HG02973 (cell line): ENCODE results near the gene PIRT.

Experiments
- ATAC-seq: cut with Tn5 transposase; IDR thresholded peaks from one replicate; pipeline ENCODE4 v1.9.1; 2021; ENCODE audit warnings: moderate library complexity; ENCODE audit not compliant: unreplicated experiment

Gene PIRT

DNA sequence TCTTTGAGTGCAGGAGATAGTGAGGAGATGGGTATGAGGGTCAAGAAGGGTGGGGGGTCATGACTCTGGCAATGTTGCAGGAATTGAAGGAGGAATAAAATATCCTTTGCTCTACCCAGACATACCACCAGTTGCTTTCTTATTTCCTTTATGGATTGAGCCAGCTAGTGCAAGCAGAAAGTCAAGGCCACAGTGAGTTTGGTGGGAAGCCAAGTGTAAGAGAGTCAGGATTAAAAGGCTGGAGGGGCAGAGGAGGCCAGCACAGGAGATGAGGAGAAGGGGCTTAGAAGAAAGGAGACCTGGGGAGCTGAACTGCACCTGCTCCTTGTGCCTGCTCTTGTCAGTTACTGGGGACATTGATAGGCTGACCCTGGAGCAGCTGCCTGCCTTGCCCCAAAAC is 16.1 kb downstream of the PIRT start:
- ATAC-seq = no peak

DNA sequence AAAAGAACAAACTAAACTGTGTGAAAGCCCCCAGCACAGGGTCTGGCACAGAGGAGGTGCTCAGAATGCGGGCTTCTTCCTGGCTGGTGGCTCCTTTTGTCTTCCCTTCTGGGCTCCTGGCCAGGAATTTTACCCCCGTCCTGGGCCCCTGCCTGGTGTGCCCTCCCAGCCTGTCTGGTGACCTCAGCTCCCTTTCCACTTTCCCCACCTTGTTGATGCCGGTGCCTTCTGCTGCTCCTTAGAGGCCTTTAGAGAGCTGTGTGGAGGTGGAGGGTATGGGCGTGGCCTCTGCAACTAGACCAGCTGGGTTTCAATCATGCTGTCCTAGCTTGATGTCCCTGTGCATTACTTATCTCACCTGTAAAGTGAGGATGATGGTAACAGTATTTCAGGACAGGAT is 16.8 kb downstream of the PIRT start:
- no peak for ATAC-seq

DNA sequence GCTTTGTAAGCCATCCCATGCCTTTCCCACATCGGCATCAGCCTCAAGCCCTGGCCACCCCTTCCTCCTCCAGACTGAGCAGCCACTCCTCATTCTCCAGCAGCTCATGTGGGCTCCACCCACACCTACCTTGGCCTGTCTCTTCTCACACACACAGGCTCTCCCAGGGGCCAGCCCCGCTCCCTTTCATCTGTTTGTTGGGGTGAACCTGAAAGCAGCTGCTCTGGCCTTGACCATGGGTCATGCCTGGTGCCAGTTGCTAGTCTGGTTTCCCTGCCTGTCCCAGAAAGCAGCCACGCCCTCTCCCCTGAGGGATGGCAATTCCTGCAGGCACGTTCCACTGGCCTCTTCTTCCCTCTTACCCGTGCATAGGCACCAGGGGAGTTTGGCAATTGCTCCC is 22.6 kb downstream of the PIRT start:
- no peak for ATAC-seq

DNA sequence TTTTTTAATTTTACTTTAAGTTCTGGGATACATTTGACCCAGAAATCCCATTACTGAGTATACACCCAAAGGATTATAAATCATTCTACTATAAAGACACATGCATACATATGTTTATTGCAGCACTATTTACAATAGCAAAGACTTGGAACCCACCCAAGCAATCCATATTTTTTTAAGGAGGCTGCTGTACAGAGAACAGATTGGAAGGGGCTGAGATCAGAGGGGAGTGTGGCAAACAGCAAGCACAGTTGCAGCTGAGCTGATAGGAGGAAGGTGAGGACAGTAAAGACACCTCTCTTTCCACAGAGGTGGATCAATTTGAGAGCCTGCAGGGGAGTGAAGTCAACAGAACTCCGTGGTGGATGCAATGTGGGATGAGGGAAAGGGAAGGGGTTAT is 23.8 kb downstream of the PIRT start:
- no peak for ATAC-seq

GRCh38 chr17:10812674-10813073 is 25.2 kb downstream of the PIRT start:
- ATAC-seq = no peak

DNA sequence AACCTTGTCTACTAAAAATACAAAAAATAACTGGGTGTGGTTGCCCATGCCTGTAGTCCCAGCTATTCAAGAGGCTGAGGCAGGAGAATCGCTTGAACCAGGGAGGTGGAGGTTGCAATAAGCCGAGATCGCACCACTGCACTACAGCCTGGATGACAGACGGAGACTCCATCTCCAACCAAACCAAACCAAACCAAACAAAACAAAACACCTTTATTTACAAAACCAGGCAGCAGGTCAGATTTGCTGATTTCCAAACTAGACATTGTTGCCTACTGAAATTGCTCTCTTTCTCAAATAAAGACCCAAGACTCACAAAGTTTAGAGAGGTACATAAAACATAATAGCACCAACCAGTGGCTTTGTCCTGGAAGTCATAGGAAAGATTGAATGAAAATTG is 28.3 kb downstream of the PIRT start:
- no peak for ATAC-seq

DNA sequence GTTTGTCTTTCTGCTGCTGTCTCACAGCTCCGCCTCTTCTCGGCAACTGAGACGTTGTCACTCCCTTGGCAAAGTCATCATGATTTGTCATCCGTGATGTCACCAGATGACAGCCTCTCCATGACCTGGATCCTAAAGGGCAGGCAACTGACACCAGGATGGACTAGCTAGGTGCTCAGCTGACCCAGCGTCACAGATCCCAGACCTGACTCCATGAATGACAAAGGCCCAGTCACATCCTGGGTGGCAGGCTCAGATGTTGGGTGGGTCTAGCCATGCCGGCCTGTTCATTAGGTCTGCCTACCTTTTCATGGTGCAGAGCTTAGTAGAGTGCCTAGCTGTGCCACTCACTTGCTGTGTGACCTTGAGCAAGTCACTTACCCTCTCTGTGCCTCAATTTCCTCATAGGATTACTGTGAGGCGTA is 30.2 kb downstream of the PIRT start:
- ATAC-seq = no peak

DNA sequence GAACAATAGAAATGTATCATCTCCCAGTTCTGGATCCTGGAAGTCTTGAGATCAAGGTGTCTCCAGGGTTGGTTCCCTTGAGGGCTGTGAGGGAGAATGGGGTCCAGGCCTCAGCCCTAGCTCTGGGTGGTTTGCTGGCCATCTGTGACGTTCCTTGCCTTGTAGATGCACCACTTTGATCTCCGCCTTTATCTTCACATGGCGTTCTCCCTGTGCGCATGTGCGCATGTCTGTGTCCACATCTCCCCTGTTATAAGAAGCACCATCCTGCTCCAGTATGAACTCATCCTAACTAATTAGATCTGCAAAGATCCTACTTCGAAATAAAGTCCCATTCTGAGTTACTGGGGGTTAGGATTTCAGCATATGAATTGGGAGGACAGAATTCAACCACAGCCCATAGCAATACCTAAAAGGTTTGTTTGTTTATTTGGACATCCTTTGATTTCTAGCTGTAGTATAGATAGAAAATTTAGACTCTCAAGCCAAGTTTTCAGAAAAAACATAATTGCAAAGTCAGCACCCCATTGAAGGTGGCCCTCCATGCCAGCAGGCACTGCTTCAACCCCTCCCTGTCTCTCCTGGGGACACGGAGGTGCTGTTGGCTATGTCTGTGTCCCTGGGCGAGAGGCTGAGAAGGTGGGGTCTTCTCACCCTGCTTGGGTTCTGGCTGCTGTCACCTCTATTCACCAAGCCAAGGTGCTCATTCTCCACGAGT is 31.2 kb downstream of the PIRT start:
- no peak for ATAC-seq

GRCh38 chr17:10805911-10806310 is 32.0 kb downstream of the PIRT start:
- ATAC-seq = no peak

DNA sequence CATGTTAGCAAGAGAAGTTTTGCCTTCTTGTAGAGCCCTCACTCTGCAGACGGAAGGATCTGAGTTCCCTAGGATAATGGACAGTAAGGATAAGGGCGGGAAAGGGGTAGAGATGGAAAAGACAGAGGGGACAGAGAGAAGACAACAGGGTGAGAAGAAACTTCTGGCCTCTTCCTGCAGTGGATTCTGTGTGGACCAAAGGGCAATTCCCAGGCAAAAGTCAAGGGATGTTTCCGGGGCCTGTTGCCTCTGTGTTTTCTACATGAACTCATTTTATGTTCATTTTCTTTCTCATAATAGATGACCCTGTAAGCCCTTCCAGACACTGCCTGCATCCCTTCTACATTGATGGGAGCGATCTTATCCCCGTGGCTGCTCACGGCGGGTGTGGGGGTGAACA is 33.3 kb downstream of the PIRT start:
- no peak for ATAC-seq

DNA sequence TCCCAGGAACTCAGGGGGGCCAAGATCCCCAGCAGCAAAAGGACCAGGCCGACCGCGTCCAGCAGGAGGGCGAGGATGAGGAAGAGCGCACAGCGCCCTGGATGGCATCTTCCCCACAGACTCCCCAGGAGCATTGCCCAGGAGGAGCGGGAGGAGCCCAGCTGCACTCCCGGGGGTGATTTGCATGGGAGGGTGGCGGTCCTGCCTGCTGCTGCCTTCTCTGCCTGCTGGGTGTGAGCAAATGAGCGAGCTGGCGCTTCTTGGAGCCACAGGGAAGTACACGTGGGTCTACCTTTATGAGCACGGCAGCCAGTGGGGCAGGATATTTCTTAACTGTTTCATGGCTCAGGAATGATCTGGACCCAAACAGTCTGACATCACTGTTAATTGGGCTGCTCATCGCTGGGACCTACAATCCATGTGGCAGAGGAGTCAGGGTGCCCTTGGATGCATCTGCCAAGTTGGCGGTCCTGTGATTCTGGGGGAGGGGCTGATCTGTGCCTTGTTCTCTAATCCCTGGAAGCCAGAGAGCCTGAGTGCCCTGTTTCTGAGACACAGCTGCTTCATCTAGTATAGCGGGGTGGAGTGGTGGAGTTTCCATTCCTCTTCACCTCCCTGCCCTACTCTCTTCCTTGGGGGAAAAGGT is 33.9 kb downstream of the PIRT start, which contains the start of gene TMEM238L:
Gene TMEM238L (minus strand): TSS at position 270 of the 646 bp plus-strand sequence. CDS start 136 bp downstream, at position 134.
- no peak for ATAC-seq

- no peak for ATAC-seq
These were observed 34.5 kb downstream of the PIRT start for GRCh38 chr17:10803350-10803749.

DNA sequence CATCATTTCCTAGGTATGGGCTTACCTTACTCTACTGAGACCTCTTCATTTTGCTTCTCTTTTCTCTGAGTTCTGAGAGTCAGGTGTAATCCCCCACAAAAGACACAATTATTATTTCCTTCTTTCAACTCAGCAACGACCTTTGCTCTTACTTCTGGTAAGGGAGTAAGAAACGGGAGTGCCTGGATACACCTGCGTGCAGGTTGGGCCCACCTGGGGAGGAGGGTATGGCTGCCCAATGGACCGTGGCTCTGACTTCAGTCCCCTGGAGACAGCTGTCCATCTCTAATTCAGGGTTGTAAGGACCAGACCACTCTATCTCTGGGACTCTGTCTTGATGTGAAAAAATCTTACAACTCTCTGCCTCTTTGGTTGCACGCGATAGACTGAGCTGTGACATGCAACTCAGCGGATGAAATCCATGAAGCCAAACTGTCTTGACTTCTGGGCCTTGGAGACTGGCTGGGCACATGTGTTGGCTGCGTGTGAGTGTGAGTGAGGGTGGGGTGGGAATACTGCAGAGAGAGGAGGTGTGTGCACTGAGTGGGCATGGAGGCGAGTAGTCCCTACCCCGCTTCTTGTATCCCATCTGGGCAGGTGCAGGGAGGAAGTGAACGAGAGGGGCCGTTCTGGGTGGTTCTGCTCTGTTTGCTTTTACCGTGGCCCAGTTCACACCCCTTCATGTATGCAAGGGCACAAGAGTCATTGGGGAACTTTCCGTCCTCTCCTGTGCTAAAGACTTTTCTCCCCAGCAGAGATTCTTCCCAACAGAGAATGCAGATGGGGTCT is 35.2 kb downstream of the PIRT start:
- ATAC-seq = no peak

- no peak for ATAC-seq
These were observed 38.5 kb downstream of the PIRT start for GRCh38 chr17:10799407-10799806.

DNA sequence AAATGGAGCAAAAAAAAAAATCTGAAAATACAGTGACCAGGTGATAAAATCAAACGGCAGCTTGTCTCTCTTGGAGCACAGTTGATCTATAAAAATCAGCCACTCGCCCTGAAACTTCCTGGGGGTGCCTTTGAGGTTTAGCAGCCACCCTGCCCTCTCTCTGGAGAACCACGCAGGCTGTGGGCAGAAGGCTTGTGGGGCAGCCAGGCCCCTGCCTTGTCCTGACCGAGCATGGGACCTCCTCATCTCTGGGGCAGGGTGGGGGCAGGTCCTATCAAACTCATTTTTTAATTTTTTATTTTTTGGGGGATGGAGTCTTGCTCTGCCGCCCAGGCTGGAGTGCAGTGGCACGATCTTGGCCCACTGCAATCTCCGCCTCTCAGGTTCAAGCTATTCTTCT is 39.0 kb downstream of the PIRT start:
- ATAC-seq = no peak

DNA sequence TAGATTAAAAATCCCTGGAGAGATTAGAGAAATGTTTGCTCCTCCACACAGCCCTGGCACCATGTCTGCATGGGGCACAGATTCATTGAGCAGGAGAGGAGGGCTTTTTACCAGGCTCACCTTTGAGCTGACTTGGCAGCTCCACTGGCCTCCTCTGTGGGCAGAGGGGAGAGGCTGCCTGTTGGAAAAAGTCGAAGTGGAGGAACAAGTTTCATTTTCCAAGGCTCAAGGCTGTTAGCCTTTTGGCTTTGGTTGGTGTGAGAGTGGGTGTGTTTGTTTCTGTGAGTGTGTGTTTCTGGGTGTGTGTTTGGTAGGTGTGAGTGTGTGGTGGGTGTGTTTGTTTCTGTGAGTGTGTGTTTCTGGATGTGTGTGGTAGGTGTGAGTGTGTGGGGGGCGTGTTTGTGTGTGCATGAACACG is 39.5 kb downstream of the PIRT start:
- ATAC-seq = no peak

DNA sequence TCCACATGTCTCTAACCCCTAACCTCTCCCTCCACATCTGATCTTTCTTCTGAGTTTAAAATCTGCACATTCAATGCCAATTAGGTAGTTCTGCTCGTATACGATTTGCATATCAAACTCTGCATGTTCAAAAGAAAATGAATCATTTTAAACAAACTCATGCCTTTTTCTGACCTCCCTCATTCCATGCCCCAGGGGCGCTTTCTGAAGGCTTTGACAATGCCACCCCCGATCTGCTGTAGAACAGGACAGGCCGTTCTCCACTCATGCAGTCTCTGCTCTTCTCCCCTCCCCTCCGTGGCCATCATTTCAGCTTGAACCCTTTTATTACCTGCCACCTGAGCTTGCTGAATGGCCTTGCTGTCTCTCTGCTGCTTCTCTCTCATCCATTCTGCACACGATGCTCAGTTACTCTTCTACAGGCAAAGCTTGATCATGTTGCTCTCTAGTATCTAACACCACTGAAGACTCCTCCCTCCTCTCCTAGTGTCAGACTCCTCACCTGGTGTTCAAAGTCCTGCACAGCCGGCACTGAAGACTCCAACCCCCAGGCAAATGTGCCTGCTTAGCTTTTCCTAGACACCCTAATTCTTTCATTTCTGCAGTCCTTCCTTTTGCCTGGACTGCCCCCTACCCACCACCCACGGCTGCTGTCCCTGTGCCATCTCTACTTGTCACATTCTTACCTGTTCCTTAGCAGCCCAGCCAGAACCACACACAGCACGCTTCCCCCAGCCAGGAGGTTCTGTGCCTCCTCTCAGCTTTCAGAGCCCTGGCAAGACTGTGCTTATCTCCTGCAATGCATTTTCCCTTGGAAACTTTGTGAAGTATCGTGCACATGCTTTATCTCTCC is 40.2 kb downstream of the PIRT start:
- no peak for ATAC-seq

GRCh38 chr17:10793816-10794215 is 44.1 kb downstream of the PIRT start:
- no peak for ATAC-seq

GRCh38 chr17:10793256-10793655 is 44.6 kb downstream of the PIRT start:
- no peak for ATAC-seq

DNA sequence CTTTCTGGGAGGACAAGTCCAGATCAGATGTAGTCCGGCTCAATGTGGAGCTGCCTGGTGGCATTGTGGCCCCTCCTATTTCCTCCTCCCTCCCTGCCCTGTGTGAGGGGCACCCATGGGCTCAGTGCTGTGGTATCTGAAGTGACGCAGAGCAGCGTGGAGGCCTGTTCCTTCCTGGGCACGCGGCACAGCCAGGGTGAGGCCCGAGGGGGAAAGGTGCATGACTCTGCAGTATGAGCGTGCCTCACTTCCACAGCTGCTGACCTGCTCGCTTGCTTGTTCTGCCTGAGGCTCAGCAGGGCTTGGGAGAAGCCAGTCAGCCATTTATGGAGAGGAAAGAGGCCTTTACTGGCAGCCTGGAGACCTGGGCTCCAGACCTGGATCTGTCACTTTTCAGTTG is 45.7 kb downstream of the PIRT start:
- no peak for ATAC-seq
